OCI-LY7 (cell line): ENCODE data around the gene RNF157. TPM values are rescaled to one million over a fixed set of nuclear protein-coding genes. Genes with fewer than 3 reads are reported as not detected.

Experiments used
- BruUV-seq: library from RNA; stranded (reverse); fragments of 400-500 nt; replicated peaks from 2 replicates; lab custom pipeline; 2021; lab: Mats Ljungman, UMichigan
- CTCF ChIA-PET: fragments of 300-600 bp; sonication (Branson Sonifier 250); formaldehyde crosslinking; loops from one replicate; lab custom pipeline; 2022; ENCODE audit warnings: antibody characterized with exemption; ENCODE audit not compliant: unreplicated experiment; lab: Charles Lee
- POLR2A ChIA-PET: fragments of 300-600 bp; sonication (Branson Sonifier 250); formaldehyde crosslinking; loops from one replicate; lab custom pipeline; 2022; ENCODE audit warnings: antibody characterized with exemption; lab: Charles Lee
- DNase-seq: peaks from one replicate; pipeline ENCODE4 v3.0.0-alpha.2; 2015; ENCODE audit warnings: low spot score
- H2AFZ ChIP-seq: fragments of 200-600 bp; sonication (generic), shearing (Covaris generic); 2 replicates; pipeline ENCODE4 v1.6.1; 2014; ENCODE audit warnings: mild to moderate bottlenecking, antibody characterized with exemption, low read length, moderate library complexity
- H3K27ac ChIP-seq: fragments of 200-600 bp; sonication (generic); 2 replicates; pipeline ENCODE4 v1.5.1; 2014; ENCODE audit warnings: mixed run types, low read depth, mild to moderate bottlenecking, moderate library complexity, low read length, inconsistent platforms; ENCODE audit not compliant: poor library complexity, severe bottlenecking
- H3K36me3 ChIP-seq: fragments of 200-600 bp; sonication (generic); 2 replicates; pipeline ENCODE4 v1.6.1; 2014; ENCODE audit warnings: mild to moderate bottlenecking, antibody characterized with exemption, low read length, moderate library complexity, mixed read lengths; ENCODE audit not compliant: insufficient read depth
- H3K4me1 ChIP-seq: fragments of 200-600 bp; sonication (generic); 2 replicates; pipeline ENCODE4 v1.5.1; 2014; ENCODE audit warnings: mild to moderate bottlenecking, low read length; ENCODE audit not compliant: insufficient read depth, poor library complexity, severe bottlenecking
- H3K4me2 ChIP-seq: fragments of 200-600 bp; sonication (generic); 2 replicates; pipeline ENCODE4 v1.6.1; 2014; ENCODE audit warnings: mild to moderate bottlenecking, low read length
- H3K4me3 ChIP-seq: fragments of 200-600 bp; sonication (generic); 2 replicates; pipeline ENCODE4 v1.5.1; 2014; ENCODE audit warnings: mild to moderate bottlenecking, low read depth, low read length; ENCODE audit not compliant: poor library complexity, severe bottlenecking
- H3K79me2 ChIP-seq: fragments of 200-600 bp; sonication (generic); 2 replicates; pipeline ENCODE4 v1.6.1; 2016; ENCODE audit warnings: low read depth, mild to moderate bottlenecking, low read length, moderate library complexity, mixed read lengths; ENCODE audit not compliant: insufficient read depth
- H3K9me2 ChIP-seq: fragments of 200-600 bp; sonication (generic); 2 replicates; pipeline ENCODE4 v1.6.1; 2016; ENCODE audit warnings: mild to moderate bottlenecking, low read length, mixed read lengths; ENCODE audit not compliant: insufficient read depth
- H3K9me3 ChIP-seq: fragments of 200-600 bp; sonication (generic); 2 replicates; pipeline ENCODE4 v1.6.1; 2014; ENCODE audit warnings: mild to moderate bottlenecking, mixed run types, low read length, mixed read lengths
- H4K20me1 ChIP-seq: fragments of 200-600 bp; sonication (generic); 2 replicates; pipeline ENCODE4 v1.6.1; 2014; ENCODE audit warnings: mild to moderate bottlenecking, antibody characterized with exemption, low read length, moderate library complexity, mixed read lengths; ENCODE audit not compliant: insufficient read depth
- EZH2phosphoT487 ChIP-seq: fragments of 200-600 bp; sonication (generic); IDR thresholded peaks from 2 replicates; pipeline ENCODE4 v1.6.1; 2018; ENCODE audit warnings: low read depth, borderline replicate concordance, mild to moderate bottlenecking, mixed run types, antibody characterized with exemption, low read length, moderate library complexity, mixed read lengths
- intact Hi-C: fragments of 100-400 bp; cut with micrococcal nuclease; formaldehyde crosslinking; loops from one replicate; pipeline ENCODE4 v1.10.0; 2022; ENCODE audit not compliant: unreplicated experiment
- total RNA-seq, 2 experiments: library from RNA; depleted of rRNA in 1 of 2; stranded (reverse); fragments of >200 nt in 1 of 2; shearing (Covaris generic) in 1 of 2; gene quantifications; 2 replicates each; pipeline ENCODE4 v1.2.3, GENCODE V29; 2014 to 2022
- TF ChIP-seq, protein P1 (sequence below): fragments of 200-600 bp; sonication (generic); conservative IDR thresholded peaks from 2 replicates; pipeline ENCODE4 v1.5.1; 2014; ENCODE audit warnings: mild to moderate bottlenecking, antibody characterized with exemption, low read length, moderate library complexity, mixed read lengths

The RNF157 gene
- total RNA-seq, 2 experiments from 2014 or later: 0.28 to 1.3 TPM

DNA sequence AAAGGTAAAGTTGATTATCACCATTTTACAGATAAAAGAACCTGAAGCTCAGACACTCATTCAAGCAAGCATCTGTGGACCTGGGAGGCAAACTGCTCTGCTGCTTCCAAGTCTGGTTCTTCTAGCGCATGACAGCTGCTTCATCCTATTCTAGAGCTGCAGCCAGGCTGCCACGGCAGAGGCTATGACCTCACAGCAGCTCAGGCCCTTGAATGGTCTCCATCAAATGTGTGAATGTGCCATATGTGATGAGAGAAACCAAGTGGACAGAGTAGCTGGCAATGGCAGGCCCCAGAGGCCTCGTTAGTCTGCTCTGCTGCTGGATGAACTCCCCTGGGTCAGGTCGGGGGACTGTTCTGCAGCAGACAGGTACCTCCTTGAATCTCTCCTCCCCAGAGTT, 68.6 kb downstream of the RNF157 start:
- H2AFZ ChIP-seq: no peak overlapping the region
- intact Hi-C loops: no loop called here
- BruUV-seq: no TSS peak
- no peak overlapping the region for H3K27ac ChIP-seq
- DNase-seq: no peak
- H3K4me2 ChIP-seq: no peak overlapping the region
- H3K4me1 ChIP-seq: peaks cover 10% of the 10 kb centered on the region
- H3K36me3 ChIP-seq: no peaks in the 10 kb centered on the region
- ChIA-PET POLR2A (interaction anchor here (0.6 to 0.7 kb wide), 3 partner anchors 197 to 834 kb away, joined by 3 to 6 read pairs (median 6); no protein-coding TSS in a partner anchor), CTCF (no interaction called here)
- no peaks in the 10 kb centered on the region for H3K9me2 ChIP-seq
- H3K4me3 ChIP-seq: no peak overlapping the region
- no peaks in the 10 kb centered on the region for H3K79me2 ChIP-seq
- H3K9me3 ChIP-seq: no peaks in the 10 kb centered on the region
- TF ChIP-seq, protein P1, sequence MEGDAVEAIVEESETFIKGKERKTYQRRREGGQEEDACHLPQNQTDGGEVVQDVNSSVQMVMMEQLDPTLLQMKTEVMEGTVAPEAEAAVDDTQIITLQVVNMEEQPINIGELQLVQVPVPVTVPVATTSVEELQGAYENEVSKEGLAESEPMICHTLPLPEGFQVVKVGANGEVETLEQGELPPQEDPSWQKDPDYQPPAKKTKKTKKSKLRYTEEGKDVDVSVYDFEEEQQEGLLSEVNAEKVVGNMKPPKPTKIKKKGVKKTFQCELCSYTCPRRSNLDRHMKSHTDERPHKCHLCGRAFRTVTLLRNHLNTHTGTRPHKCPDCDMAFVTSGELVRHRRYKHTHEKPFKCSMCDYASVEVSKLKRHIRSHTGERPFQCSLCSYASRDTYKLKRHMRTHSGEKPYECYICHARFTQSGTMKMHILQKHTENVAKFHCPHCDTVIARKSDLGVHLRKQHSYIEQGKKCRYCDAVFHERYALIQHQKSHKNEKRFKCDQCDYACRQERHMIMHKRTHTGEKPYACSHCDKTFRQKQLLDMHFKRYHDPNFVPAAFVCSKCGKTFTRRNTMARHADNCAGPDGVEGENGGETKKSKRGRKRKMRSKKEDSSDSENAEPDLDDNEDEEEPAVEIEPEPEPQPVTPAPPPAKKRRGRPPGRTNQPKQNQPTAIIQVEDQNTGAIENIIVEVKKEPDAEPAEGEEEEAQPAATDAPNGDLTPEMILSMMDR: no peak
- no peak for TF ChIP-seq EZH2phosphoT487
- H4K20me1 ChIP-seq: no peaks in the 10 kb centered on the region

DNA sequence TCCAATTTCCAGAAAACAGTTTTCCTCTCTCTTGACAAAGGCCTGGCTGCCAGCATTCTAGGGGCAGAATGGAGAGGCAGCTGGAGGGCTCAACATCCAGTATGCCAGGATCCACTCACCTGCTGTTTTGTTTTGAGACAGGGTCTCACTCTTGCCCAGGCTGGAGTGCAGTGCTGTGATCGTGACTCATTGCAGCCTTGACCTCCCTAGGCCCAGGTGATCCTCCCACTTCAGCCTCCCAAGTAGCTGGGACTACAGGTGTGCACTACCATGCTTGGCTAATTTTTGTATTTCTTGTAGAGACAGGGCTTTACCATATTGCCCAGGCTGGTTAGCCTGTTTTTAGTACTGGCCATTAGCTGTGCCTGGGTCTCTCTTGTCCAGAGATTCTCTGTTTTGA, 70.2 kb downstream of the RNF157 start:
- no peaks in the 10 kb centered on the region for H4K20me1 ChIP-seq
- CTCF ChIA-PET: interaction anchor here (0.9 kb wide), 1 partner anchor 10 kb away, joined by 4 read pairs; no protein-coding TSS in a partner anchor

DNA sequence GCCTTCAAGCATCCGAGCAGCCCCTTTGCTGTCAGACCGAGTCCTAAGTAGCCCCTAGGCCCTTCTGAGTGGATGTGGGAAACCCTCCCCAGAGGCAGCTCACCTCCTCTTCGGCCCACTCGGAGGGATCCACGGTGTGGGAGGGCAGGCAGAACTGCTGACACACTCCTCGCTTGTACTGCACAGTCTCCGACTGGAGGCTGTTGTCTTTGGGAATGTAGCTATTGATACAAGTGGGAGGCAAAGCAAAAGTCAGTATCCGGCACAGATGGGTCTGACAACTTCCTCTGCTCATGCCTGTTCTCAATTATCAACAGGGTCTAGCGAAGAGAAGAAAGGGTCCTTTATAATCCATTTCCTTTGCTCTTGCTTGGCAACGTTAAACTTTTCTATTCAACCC, 73.4 kb downstream of the RNF157 start:
- BruUV-seq: no TSS peak

More for the DNA sequence above, 70.2 kb downstream of the RNF157 start:
- no peak overlapping the region for H2AFZ ChIP-seq
- H3K9me2 ChIP-seq: no peaks in the 10 kb centered on the region
- H3K4me3 ChIP-seq: no peak overlapping the region
- TF ChIP-seq EZH2phosphoT487: no peak
- TF ChIP-seq, protein P1: no peak
- DNase-seq: no peak
- BruUV-seq: no TSS peak
- H3K4me2 ChIP-seq: no peak overlapping the region
- H3K79me2 ChIP-seq: no peaks in the 10 kb centered on the region
- H3K36me3 ChIP-seq: no peaks in the 10 kb centered on the region
- peaks cover 10% of the 10 kb centered on the region for H3K4me1 ChIP-seq
- intact Hi-C loops: no loop called here
- H3K27ac ChIP-seq: no peak overlapping the region
- H3K9me3 ChIP-seq: no peaks in the 10 kb centered on the region
- POLR2A ChIA-PET: interaction anchor here (0.7 to 1.3 kb wide), 6 partner anchors 9 to 24 kb away, joined by 3 to 4 read pairs (median 3); no protein-coding TSS in a partner anchor

More for the DNA sequence above, 73.4 kb downstream of the RNF157 start:
- H3K9me2 ChIP-seq: no peaks in the 10 kb centered on the region
- CTCF ChIA-PET: no interaction called here
- H4K20me1 ChIP-seq: no peaks in the 10 kb centered on the region
- no peak overlapping the region for H3K4me2 ChIP-seq
- H3K4me1 ChIP-seq: no peaks in the 10 kb centered on the region
- no peak overlapping the region for H3K4me3 ChIP-seq
- no peak overlapping the region for H3K27ac ChIP-seq
- H2AFZ ChIP-seq: no peak overlapping the region
- H3K9me3 ChIP-seq: no peaks in the 10 kb centered on the region
- intact Hi-C loops: no loop called here
- TF ChIP-seq, protein P1: no peak
- TF ChIP-seq EZH2phosphoT487: no peak
- H3K79me2 ChIP-seq: no peaks in the 10 kb centered on the region
- DNase-seq: no peak
- POLR2A ChIA-PET: interaction anchor here (0.6 to 1.2 kb wide), 3 partner anchors 11 to 15 kb away, joined by 3 read pairs; no protein-coding TSS in a partner anchor
- H3K36me3 ChIP-seq: no peaks in the 10 kb centered on the region
